Activated CD4-positive, alpha-beta T cell treated with anti-CD3 and anti-CD28 coated beads for 4 hours (primary cell): ENCODE data around the gene MACROD2.

ENCODE experiments used
- DNase-seq, 2 donors: peaks; one replicate each; pipeline ENCODE4 v3.0.0-alpha.2; 2020

MACROD2 gene

GRCh38 chr20:15812696-15813095, 1817.4 kb downstream of the MACROD2 start:
- no peak for DNase-seq

- DNase-seq = no peak
Measured at GRCh38 chr20:15814360-15814759, 1819.0 kb downstream of the MACROD2 start.

DNA sequence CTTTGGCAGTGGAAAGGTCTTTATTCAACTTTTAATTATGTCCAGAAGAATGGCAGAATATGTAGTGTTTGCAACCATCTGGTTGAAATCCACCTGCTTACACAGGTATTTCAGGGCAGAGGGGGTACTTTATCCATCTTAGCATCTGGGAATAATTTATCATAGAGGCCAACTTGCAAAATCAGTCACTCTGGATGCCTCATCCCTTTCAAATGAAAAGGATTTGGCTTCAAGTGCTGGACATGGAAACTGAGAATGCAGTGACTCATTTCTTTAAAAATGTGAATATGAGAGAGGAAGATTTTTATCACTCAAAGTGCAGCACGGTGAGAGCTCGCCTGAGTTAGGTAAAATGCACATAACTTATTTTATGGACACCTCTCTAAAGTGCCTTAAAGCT, 1819.6 kb downstream of the MACROD2 start:
- no peak for DNase-seq

DNA sequence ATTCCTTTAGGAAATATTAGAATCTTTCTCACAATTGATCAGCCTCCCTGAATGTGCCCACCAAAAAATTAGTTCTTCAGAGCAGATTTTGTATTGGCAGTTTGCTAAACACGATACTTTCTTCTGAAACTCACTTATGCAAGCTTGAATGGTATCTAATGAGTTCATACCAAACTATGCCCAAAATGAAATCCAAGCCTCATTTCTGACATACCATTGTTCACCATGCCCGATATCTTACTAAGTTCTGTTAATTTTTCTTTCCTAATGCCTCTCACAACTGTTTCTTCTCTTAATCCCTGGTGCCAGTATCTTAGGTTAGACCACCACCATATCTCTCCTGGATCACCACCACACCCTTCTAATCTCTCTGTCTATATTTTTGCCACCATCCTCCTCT, 1822.0 kb downstream of the MACROD2 start:
- DNase-seq = no peak

DNA sequence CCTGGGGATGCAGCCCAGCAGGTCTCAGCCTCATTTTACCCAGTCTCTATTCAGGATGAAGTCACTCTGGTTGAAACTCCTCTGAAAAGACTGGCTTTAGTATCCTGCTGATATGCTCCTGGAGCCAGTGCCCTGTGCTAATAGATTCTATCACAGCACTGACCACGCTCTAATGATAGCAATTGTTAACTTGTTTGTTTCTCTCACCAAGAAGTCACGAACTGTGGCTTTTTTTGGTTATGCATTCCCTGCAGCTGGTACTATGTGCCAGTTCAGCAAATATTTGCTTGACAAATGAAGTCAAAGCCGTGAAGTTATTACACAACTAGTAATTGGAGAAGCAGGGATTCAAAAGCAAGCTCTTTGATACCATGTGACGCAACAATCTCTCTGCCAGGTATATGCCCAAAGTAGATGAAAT, 1823.3 kb downstream of the MACROD2 start:
- no peak for DNase-seq

GRCh38 chr20:15823718-15824117, 1828.4 kb downstream of the MACROD2 start:
- no peak for DNase-seq

- DNase-seq = no peak
Measured at GRCh38 chr20:15827628-15828027, 1832.3 kb downstream of the MACROD2 start.

- DNase-seq = no peak
Measured at GRCh38 chr20:15831201-15831600, 1835.9 kb downstream of the MACROD2 start.

GRCh38 chr20:15832512-15832911, 1837.2 kb downstream of the MACROD2 start:
- DNase-seq = no peak

- no peak for DNase-seq
Measured at GRCh38 chr20:15834857-15835256, 1839.5 kb downstream of the MACROD2 start.

- no peak for DNase-seq
Measured at GRCh38 chr20:15835811-15836210, 1840.5 kb downstream of the MACROD2 start.

- DNase-seq = no peak
Measured at GRCh38 chr20:15836634-15837033, 1841.3 kb downstream of the MACROD2 start.

DNA sequence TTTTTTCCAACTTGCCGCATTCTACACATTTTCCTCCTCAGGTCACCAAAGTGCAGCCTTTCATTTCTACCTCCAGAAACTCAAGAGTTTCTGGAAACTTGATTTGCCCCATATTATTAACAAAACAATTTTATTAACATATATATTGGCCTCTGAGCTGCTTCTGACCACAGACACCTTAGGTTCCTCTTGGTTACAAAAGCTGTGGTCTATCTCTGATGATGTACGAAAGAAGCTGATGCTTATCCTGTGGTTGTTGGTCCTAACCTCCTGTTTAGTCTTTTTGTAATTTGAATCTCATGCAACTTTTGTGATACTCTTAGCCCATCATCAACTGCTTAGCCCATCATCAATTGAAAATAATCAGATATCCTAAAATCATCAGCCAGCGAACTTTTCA, 1842.2 kb downstream of the MACROD2 start:
- DNase-seq = no peak

DNA sequence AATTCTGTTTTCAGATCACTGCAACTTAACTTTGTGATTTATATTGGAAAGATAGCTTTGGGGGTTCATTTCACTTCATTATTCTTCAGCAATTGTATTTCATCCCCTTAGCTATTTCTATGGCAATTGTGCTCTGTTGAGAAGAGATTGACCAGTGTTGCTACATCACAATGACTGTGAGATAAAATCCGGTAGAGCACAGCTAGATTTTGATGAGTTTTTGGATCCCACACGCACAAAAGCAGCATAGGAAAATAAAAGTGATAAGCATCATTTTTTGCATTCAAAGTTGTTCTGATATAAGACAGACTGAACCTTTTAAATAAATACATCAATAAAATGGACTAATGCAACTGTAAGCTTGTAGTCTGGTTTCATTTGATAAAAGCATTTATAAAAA, 1843.2 kb downstream of the MACROD2 start:
- no peak for DNase-seq

GRCh38 chr20:15840636-15841301, 1845.5 kb downstream of the MACROD2 start:
- DNase-seq = no peak

DNA sequence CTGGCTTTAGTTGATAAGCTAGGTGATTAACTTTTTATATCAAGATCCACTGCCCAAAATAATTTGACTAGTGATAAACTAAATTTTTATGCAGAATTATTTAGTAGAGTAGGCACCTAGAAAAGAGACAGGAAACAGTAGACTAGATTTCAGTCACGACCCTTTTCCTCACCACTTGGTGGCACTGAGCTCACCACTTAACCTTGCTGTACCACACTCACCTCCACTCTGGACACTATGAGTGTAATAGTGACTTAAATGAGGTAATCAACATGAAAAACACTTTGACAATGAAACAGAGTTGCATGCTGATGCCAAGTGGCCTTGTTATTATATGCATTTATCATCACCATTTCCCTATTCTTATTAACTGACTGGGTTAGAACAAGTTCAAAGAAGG, 1847.6 kb downstream of the MACROD2 start:
- DNase-seq = no peak

DNA sequence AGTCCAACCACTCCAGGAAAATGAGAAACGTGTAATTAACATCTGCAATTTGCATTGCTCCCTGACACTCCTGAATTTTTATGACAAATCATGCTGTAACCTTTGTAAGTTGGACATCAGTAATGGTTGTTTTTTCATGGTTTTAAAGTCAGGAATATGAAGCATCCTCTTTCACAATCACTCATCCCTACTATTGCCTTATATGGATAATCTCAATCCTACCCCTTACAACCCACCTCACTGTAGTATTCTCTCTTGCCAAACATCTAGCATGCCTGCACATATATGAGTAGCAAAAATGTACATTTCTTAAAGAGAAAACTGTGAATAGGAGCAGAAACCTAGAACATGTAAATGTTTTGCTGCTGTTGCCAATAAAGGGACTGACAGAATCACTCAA, 1848.5 kb downstream of the MACROD2 start:
- DNase-seq = no peak

DNA sequence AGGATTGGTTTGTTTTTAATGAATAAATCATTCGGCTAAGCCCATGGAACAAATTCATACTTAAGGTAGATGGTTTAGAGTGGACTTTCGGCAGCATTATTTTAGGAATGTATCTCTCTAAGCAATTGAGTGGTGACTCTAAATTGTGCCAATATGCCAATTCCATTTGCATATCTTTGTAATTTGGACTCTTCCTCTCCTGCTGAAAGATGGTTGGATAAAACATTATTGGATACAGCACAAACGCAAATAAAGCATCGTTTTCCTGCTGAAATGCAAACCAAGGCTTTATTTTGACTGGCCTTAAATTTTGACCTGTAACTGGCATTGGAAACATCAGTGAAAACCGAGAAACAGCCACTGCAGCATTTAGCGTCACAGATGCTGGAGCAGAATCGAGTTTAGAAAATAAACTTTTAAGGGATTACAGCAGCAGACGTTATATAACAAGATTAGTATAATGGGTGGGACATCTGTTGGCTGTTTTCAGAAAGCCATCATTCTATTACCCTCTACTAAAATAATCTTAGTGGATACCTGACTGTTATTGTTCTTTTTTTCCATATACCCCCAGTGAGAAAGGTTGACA, 1852.0 kb downstream of the MACROD2 start:
- DNase-seq = no peak

DNA sequence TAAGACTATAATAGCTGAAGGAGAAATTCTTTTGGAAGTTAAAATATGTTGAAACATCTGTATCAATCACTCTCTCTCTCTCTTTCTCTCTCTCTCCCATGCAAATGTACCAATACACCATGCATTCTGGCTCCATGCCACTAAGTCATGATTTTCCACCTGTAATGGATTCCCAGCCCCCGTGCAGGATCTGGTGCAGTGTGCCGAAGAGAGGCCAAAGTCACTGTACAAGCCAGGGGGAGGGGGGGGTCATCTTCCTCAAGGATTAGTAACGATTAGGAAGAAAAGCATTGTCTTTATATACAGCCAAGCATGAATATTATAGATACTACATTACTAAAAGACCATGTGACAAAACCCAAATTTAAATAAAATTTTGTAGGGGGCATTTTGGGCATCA, 1852.8 kb downstream of the MACROD2 start:
- DNase-seq = no peak

- no peak for DNase-seq
Measured at GRCh38 chr20:15848995-15849610, 1853.8 kb downstream of the MACROD2 start.

GRCh38 chr20:15851576-15852215, 1856.4 kb downstream of the MACROD2 start:
- no peak for DNase-seq

DNA sequence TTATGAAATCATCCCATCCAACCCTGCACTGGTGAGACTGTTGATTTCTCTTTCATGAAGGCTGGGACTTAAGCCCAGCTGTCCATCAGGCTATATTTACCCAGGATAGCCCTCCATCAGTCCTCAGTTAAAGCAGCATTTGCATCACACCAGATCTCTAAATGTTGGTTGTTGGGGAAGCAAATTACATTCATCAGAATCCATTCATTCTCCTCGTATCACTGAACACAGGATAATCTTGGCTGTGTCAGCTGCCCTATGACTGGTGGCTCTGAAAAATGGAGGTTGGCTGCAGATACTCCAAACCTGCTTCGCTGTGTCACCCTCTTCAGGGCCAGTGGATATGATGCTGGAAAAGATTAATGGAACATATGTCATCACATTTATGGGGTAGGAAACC, 1859.6 kb downstream of the MACROD2 start:
- no peak for DNase-seq

DNA sequence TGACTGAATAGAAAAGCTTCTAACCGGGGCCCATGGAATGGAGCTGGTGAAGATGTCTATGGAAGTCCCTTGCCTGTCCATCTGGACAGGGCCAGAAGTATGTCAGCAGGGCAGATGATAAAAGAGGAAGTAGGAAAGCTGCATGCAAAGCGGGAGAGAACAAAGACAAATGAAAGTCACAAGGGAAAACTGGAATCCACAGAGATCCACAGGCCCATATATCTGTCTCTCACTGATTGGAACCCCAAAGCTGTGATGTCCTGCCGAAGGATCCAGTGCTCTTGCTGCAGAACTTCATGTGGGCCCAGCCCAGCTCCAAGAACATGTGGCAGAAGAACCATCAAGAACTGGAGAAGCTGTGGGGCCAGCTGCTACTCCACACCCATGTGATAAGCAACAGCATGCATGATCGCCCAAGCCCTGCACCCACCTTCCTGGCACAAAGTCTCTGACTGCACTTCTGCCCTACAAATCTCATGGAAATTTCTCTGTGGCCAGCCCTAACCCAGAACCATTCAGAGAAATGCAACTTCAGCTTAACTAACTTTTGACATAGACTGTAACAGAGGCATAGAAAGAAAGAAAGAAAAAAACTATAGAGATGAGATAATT, 1862.0 kb downstream of the MACROD2 start:
- DNase-seq = no peak

DNA sequence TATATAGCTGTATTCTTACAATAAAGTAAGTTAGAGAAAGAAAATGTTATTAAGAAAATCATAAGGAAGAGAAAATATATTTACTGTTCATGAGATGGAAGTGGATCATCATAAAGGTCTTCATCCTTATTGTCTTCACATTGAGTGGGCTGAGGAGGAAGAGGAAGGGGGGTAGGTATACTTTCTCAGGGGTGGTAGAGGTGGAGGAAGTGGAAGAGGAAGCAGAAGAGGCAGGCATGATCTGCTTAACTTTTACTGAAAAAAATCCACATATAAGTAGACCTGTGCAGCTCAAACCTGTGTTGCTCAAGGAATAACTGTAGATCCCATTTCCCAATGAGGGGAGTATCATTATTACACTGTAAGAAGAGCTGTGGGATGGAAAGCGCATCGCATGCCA, 1863.7 kb downstream of the MACROD2 start:
- no peak for DNase-seq
